K562 (cell line): ENCODE data around the gene MYO10. TPM values are rescaled to one million over a fixed set of nuclear protein-coding genes. Genes with fewer than 3 reads are reported as not detected.

ENCODE experiments used
- ATAC-seq: fragments of 200-7000 bp; cut with Tn5 transposase; 3 replicates; pipeline ENCODE4 v1.9.1; 2020; ENCODE audit warnings: moderate library complexity
- BruUV-seq: library from RNA; stranded (reverse); fragments of 400-500 nt; replicated peaks from 2 replicates; lab custom pipeline; 2021; lab: Mats Ljungman, UMichigan
- CTCF ChIA-PET: fragments of 300-600 bp; formaldehyde crosslinking; extraction: SDS; loops from one replicate; lab custom pipeline; 2021; ENCODE audit warnings: low intra/inter-chr PET ratio; lab: Yijun Ruan, JAX
- POLR2A ChIA-PET: fragments of 300-600, 350-650 bp; sonication (Branson Sonifier 250); formaldehyde crosslinking; extraction: SDS; loops from one replicate; lab custom pipeline; 2021; ENCODE audit warnings: antibody characterized with exemption, inconsistent platforms; lab: Yijun Ruan, JAX
- DNase-seq, 4 experiments: peaks; one replicate each; pipeline versions ENCODE4 v3.0.0 to v3.0.0-alpha.2; 2011 to 2018; ENCODE audit warnings: low spot score in 3 of 4, mixed read lengths in 3 of 4; ENCODE audit errors: extremely low read depth in 1 of 4
- FAIRE-seq: peaks from 2 replicates; lab custom pipeline; 2011; peaks lifted over from hg19 to GRCh38; lab: Jason Lieb, UNC
- H2AFZ ChIP-seq: 2 replicates; pipeline ENCODE4 v1.6.0; 2011; ENCODE audit warnings: low read depth, low read length, control low read depth, inconsistent platforms
- H3K27ac ChIP-seq: fragments of 200-600 bp; 3 replicates; pipeline ENCODE4 v1.8.0; 2011; ENCODE audit warnings: low read depth, mild to moderate bottlenecking, control low read depth, inconsistent platforms, low read length, moderate library complexity, mixed read lengths; ENCODE audit errors: extremely low read depth
- H3K27me3 ChIP-seq, 2 experiments: fragments of 300-600 bp in 1 of 2; 2 replicates in 1 of 2; 3 replicates in 1 of 2; pipeline versions ENCODE4 v1.6.0 to v1.8.0; 2011; ENCODE audit warnings: inconsistent platforms in 2 of 2, low read length in 2 of 2, mild to moderate bottlenecking in 1 of 2, mixed read lengths in 1 of 2, moderate library complexity in 1 of 2; ENCODE audit not compliant: control insufficient read depth in 2 of 2, insufficient read depth in 2 of 2
- H3K36me3 ChIP-seq: fragments of 300-600 bp; 3 replicates; pipeline ENCODE4 v1.8.0; 2011; ENCODE audit warnings: mild to moderate bottlenecking, low read length, inconsistent platforms; ENCODE audit not compliant: control insufficient read depth, insufficient read depth
- H3K4me1 ChIP-seq, 2 experiments: fragments of 200-600 bp in 1 of 2; replicated peaks in 1 of 2; 2 replicates in 1 of 2; 3 replicates in 1 of 2; pipeline versions ENCODE4 v1.5.1 to v1.8.0; 2011; ENCODE audit warnings: inconsistent platforms in 2 of 2, low read length in 2 of 2, mild to moderate bottlenecking in 1 of 2, mixed read lengths in 1 of 2, moderate library complexity in 1 of 2; ENCODE audit not compliant: control insufficient read depth in 2 of 2, insufficient read depth in 2 of 2
- H3K4me2 ChIP-seq: 2 replicates; pipeline ENCODE4 v1.6.1; 2011; ENCODE audit warnings: low read length, control low read depth, inconsistent platforms, mixed read lengths; ENCODE audit not compliant: insufficient read depth
- H3K4me3 ChIP-seq: fragments of 200-600 bp; sonication (generic), shearing (Covaris generic); 2 replicates; pipeline ENCODE4 v1.5.1; 2016; ENCODE audit warnings: control low read depth, inconsistent platforms
- H3K79me2 ChIP-seq: fragments of 200-600 bp; 3 replicates; pipeline ENCODE4 v1.8.0; 2011; ENCODE audit warnings: low read length, inconsistent platforms; ENCODE audit not compliant: control insufficient read depth, insufficient read depth
- H3K9ac ChIP-seq, 2 experiments: 2 replicates each; pipeline versions ENCODE4 v1.6.0 to v1.6.1; 2011; ENCODE audit warnings: low read depth in 2 of 2, low read length in 2 of 2, control low read depth in 1 of 2, inconsistent platforms in 1 of 2, mild to moderate bottlenecking in 1 of 2, mixed read lengths in 1 of 2; ENCODE audit not compliant: insufficient read depth in 1 of 2
- H3K9me1 ChIP-seq: one replicate; pipeline ENCODE4 v1.6.0; 2011; ENCODE audit warnings: inconsistent platforms, mild to moderate bottlenecking, low read length, moderate library complexity; ENCODE audit not compliant: control insufficient read depth, insufficient read depth
- H3K9me3 ChIP-seq: replicated peaks from 2 replicates; pipeline ENCODE4 v1.5.1; 2011; ENCODE audit warnings: low read depth, low read length, inconsistent platforms; ENCODE audit not compliant: control insufficient read depth, insufficient read depth
- H4K20me1 ChIP-seq: replicated peaks from 2 replicates; pipeline ENCODE4 v1.6.1; 2011; ENCODE audit warnings: low read length, inconsistent platforms, mixed read lengths; ENCODE audit not compliant: control insufficient read depth, insufficient read depth
- BMI1 ChIP-seq: fragments of 150-350 bp; IDR thresholded peaks from 2 replicates; pipeline ENCODE4 v1.6.1; 2014; ENCODE audit warnings: low read length
- CREB3 ChIP-seq: fragments of 450-650 bp; conservative IDR thresholded peaks from 2 replicates; pipeline ENCODE4 v1.6.1; 2016; ENCODE audit warnings: missing genetic modification characterization, low read depth, mild to moderate bottlenecking, missing compliant biosample characterization, moderate library complexity
- GMEB1 ChIP-seq: fragments of 250-450 bp; sonication (Bioruptor Pico); IDR thresholded peaks from 2 replicates; pipeline ENCODE4 v1.4.0; 2020; ENCODE audit warnings: mild to moderate bottlenecking
- JUN ChIP-seq, 2 experiments: sonication (generic) in 1 of 2; formaldehyde crosslinking in 1 of 2; IDR thresholded peaks; 2 replicates each; pipeline versions ENCODE4 v1.6.1 to v1.8.0; 2012 to 2022; ENCODE audit warnings: borderline replicate concordance in 2 of 2, mild to moderate bottlenecking in 2 of 2, improper control_type of control experiment in 1 of 2, low read depth in 1 of 2, low read length in 1 of 2, missing genetic modification reagents in 1 of 2
- KDM1A ChIP-seq, 2 experiments: fragments of 450-650 bp; IDR thresholded peaks; 2 replicates each; pipeline ENCODE4 v1.6.1; 2016; ENCODE audit warnings: mild to moderate bottlenecking in 2 of 2
- POLR2AphosphoS5 ChIP-seq: IDR thresholded peaks from 2 replicates; pipeline ENCODE4 v1.6.1; 2011; ENCODE audit warnings: mild to moderate bottlenecking, low read depth, low read length, moderate library complexity; ENCODE audit not compliant: control insufficient read depth, insufficient read depth
- RCOR1 ChIP-seq, 2 experiments: IDR thresholded peaks; 2 replicates each; pipeline ENCODE4 v1.6.1; 2012; ENCODE audit warnings: low read depth in 2 of 2, low read length in 2 of 2, borderline replicate concordance in 1 of 2, improper control_type of control experiment in 1 of 2
- RFX7 ChIP-seq: fragments of 250-450 bp; sonication (Bioruptor Pico); IDR thresholded peaks from 2 replicates; pipeline ENCODE4 v1.5.1; 2021; ENCODE audit warnings: mild to moderate bottlenecking
- STAG1 ChIP-seq: sonication (generic); formaldehyde crosslinking; IDR thresholded peaks from 2 replicates; pipeline ENCODE4 v1.5.0; 2020; ENCODE audit warnings: missing genetic modification reagents, borderline replicate concordance
- THRAP3 ChIP-seq: fragments of 450-650 bp; IDR thresholded peaks from 2 replicates; pipeline ENCODE4 v1.6.1; 2016; ENCODE audit warnings: mild to moderate bottlenecking, inconsistent platforms, borderline replicate concordance
- U2AF1 ChIP-seq: fragments of 200-400 bp; formaldehyde crosslinking; optimal IDR thresholded peaks from 2 replicates; pipeline ENCODE3; 2017; ENCODE audit warnings: mild to moderate bottlenecking, low read depth, low read length, moderate library complexity
- ZNF586 ChIP-seq: fragments of 450-650 bp; formaldehyde crosslinking; conservative IDR thresholded peaks from 2 replicates; pipeline ENCODE4 v1.4.0; 2020; ENCODE audit warnings: mild to moderate bottlenecking, moderate library complexity
- ZNF644 ChIP-seq: fragments of 200-800 bp; sonication (Bioruptor generic); IDR thresholded peaks from 2 replicates; pipeline ENCODE4 v1.6.1; 2016; ENCODE audit warnings: low read depth, missing genetic modification characterization, missing compliant biosample characterization
- WGBS: fragments of 100-300 bp; shearing (Covaris generic); methylation state at CpG from one replicate; pipeline ENCODE4 v1.1.6; 2016; ENCODE audit warnings: low coverage, mixed read lengths; ENCODE audit not compliant: insufficient coverage; ENCODE audit errors: missing lambda C conversion rate; 5-methylcytosine and 5-hydroxymethylcytosine counted together
- in situ Hi-C: fragments of 300-500 bp; cut with MboI; formaldehyde crosslinking; loops from 4 replicates; pipeline ENCODE4 v1.15.0; 2018; ENCODE audit warnings: inconsistent platforms, mixed read lengths
- intact Hi-C: fragments of 100-400 bp; cut with micrococcal nuclease; formaldehyde crosslinking; loops from 2 replicates; pipeline ENCODE4 v1.14.2; 2022
- polyA plus RNA-seq, 8 experiments: library from polyadenylated mRNA; depleted of rRNA in 4 of 8; stranded (reverse) in 5 of 8; unstranded in 3 of 8; fragments of >200 nt; fragmentation: Nextera tagmentation in 2 of 8; fragmentation: Illumina TruSeq in 1 of 8; extraction: Ambion mirVana in 2 of 8; extraction: Trizol in 1 of 8; gene quantifications; 2 replicates each; pipeline versions ENCODE4 v1.2.1 to v1.2.3, GENCODE V29; 2011 to 2014; ENCODE audit warnings: inconsistent platforms in 1 of 8, missing spikeins in 1 of 8
- total RNA-seq, 7 experiments: library from RNA; depleted of rRNA in 6 of 7; stranded (reverse); fragments of >200 nt in 6 of 7; fragmentation: Illumina TruSeq in 2 of 7; extraction: Trizol in 2 of 7; gene quantifications; 2 replicates each; pipeline versions ENCODE4 v1.2.1 to v1.2.3, GENCODE V29; 2011 to 2021; ENCODE audit warnings: low replicate concordance in 1 of 7
- TF ChIP-seq, protein P1 (sequence below): conservative IDR thresholded peaks from 2 replicates; pipeline ENCODE4 v1.6.1; 2011; ENCODE audit warnings: low read depth, mild to moderate bottlenecking, low read length; ENCODE audit not compliant: control insufficient read depth
- TF ChIP-seq, protein P2 (sequence below): fragments of 150-350 bp; IDR thresholded peaks from 2 replicates; pipeline ENCODE4 v1.6.1; 2014; ENCODE audit warnings: low read depth, mild to moderate bottlenecking, low read length, borderline replicate concordance

MYO10 gene
- total and polyA plus RNA-seq, 9 of the 15 experiments (the other 6 are each of a cell fraction or from before 2014, with no cell fraction given), result 0.04 to 0.24 TPM; not detected in 7

DNA sequence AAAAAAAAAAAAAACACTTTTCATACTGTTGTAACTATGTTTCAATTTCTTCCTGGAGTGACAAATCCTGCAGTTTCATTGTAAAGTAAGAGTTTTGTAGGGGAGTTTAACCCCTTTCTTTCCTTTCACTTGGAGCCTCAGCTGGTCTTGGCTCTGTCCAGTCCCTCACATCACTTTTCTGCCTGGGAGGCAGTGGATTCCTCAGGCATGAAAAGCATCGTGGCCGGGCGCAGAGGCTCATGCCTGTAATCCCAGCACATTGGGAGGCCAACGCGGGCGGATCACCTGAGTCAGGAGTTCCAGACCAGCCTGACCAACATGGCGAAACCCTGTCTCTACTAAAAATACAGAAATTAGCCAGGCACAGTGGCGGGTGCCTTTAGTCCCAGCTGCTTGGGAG lies 45.6 kb upstream of the MYO10 start:
- Histone ChIP-seq H3K4me3 (no peak overlapping the region), H3K27me3 (no peaks in the 10 kb centered on the region), H3K9ac (no peak overlapping the region), H3K27ac (no peak overlapping the region), H4K20me1 (no peaks in the 10 kb centered on the region), H2AFZ (no peak overlapping the region)
- WGBS, result 1% methylated on average over 8 of the region's 8 CpGs
- no peak for FAIRE-seq
- ATAC-seq, result no peak
- in situ Hi-C loops, result no loop called here
- no peak for DNase-seq
- no TSS peak for BruUV-seq
- CTCF ChIA-PET, result no interaction called here
- intact Hi-C loops, result no loop called here
- TF ChIP-seq GMEB1 (no peak), POLR2AphosphoS5 (no peak), STAG1 (no peak), U2AF1 (no peak), BMI1 (no peak), JUN (IDR thresholded peaks at IDR 0.05; ENCODE audit: borderline replicate concordance, low read depth, low read length) (no peak), JUN (CRISPR knock-in tag; IDR thresholded peaks at IDR 0.05; ENCODE audit: borderline replicate concordance) (no peak), RFX7 (CRISPR knock-in tag) (no peak), KDM1A (IDR thresholded peaks at IDR 0.05) (no peak), THRAP3 (no peak), ZNF644 (no peak), CREB3 (no peak), ZNF586 (no peak), RCOR1 (IDR thresholded peaks at IDR 0.05; ENCODE audit: borderline replicate concordance in 1 of 2, low read depth in 2 of 2, low read length in 2 of 2) (no peak)
- TF ChIP-seq, protein P1, sequence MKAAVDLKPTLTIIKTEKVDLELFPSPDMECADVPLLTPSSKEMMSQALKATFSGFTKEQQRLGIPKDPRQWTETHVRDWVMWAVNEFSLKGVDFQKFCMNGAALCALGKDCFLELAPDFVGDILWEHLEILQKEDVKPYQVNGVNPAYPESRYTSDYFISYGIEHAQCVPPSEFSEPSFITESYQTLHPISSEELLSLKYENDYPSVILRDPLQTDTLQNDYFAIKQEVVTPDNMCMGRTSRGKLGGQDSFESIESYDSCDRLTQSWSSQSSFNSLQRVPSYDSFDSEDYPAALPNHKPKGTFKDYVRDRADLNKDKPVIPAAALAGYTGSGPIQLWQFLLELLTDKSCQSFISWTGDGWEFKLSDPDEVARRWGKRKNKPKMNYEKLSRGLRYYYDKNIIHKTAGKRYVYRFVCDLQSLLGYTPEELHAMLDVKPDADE, result no peak
- TF ChIP-seq, protein P2, sequence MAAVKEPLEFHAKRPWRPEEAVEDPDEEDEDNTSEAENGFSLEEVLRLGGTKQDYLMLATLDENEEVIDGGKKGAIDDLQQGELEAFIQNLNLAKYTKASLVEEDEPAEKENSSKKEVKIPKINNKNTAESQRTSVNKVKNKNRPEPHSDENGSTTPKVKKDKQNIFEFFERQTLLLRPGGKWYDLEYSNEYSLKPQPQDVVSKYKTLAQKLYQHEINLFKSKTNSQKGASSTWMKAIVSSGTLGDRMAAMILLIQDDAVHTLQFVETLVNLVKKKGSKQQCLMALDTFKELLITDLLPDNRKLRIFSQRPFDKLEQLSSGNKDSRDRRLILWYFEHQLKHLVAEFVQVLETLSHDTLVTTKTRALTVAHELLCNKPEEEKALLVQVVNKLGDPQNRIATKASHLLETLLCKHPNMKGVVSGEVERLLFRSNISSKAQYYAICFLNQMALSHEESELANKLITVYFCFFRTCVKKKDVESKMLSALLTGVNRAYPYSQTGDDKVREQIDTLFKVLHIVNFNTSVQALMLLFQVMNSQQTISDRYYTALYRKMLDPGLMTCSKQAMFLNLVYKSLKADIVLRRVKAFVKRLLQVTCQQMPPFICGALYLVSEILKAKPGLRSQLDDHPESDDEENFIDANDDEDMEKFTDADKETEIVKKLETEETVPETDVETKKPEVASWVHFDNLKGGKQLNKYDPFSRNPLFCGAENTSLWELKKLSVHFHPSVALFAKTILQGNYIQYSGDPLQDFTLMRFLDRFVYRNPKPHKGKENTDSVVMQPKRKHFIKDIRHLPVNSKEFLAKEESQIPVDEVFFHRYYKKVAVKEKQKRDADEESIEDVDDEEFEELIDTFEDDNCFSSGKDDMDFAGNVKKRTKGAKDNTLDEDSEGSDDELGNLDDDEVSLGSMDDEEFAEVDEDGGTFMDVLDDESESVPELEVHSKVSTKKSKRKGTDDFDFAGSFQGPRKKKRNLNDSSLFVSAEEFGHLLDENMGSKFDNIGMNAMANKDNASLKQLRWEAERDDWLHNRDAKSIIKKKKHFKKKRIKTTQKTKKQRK, result no peak
- TF ChIP-seq, all 486 proteins: peak for 0
- Histone ChIP-seq H3K9me1 (no peaks in the 10 kb centered on the region), H3K4me2 (no peak overlapping the region), H3K36me3 (no peaks in the 10 kb centered on the region), H3K4me1 (no peaks in the 10 kb centered on the region), H3K79me2 (no peaks in the 10 kb centered on the region), H3K9me3 (no peaks in the 10 kb centered on the region)
- POLR2A ChIA-PET, result no interaction called here
